Activated CD4-positive, alpha-beta T cell treated with anti-CD3 and anti-CD28 coated beads, Interleukin-2, Interleukin-6, amounts not matched to agents 100 ng/mL and 50 ng/mL, durations not matched to agents 16 hours and 8 hours (primary cell): ENCODE data around the gene PELO.

Experiments
- DNase-seq: peaks from one replicate; pipeline ENCODE4 v3.0.0-alpha.2; 2020

PELO gene

DNA sequence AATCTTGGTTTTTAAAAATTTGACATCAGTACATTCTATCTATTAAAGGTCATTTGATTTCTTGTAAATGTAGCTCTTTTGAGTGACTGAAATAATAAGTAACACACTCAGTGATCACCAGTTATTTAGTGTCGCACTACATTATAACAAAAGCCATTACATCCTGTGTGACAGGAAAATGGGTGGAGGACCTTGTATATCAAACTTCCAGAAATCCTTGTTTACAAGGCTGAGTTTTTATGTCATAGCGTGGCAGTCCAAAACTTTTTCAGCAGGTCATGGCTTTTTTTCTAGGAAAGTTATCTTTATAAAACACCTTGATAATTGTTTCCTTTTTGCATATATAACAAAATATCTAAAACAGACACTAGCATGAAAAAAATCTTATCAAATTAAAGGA, 14.4 kb upstream of the PELO start:
- DNase-seq, result no peak

DNA sequence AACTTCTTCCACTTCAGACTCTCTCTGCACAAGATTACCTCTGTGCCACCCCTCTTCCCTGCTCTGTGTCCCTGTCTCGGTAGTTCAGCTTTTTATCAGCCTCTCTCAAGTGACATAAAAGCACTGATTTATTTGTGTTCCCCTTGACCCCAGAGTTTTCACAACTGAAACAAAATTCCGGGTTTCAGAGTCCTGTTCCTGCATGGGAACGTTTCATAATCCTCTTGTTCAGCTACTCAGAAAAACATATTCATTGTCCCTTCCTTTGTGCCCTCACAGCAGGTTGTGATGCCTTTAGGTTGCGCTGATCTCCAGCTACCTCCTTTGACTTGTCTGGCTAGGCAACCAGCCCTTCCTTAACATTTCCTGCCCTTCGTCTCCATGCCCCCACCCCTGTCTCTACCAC, 13.7 kb upstream of the PELO start:
- DNase-seq, result no peak

DNA sequence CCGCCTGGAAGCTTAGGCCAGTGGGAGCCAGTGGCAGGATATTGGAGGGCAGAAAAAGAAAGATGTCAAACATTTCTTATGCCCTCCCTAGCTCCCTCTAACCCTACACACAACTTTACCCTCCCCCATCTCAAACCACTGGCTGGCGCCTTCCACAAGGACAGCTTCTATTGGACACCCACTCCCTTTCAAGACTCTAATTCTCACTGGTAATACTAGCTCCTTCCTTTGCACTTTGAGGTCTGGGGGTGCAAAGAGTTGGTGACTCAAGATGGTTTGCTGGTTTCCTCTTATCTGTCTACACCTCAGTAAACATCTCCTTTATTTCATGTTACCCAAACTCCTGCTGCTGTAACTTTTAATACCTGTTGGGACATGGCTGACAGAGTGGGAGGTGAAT, 11.6 kb upstream of the PELO start:
- peak; percentile 56 for DNase-seq

DNA sequence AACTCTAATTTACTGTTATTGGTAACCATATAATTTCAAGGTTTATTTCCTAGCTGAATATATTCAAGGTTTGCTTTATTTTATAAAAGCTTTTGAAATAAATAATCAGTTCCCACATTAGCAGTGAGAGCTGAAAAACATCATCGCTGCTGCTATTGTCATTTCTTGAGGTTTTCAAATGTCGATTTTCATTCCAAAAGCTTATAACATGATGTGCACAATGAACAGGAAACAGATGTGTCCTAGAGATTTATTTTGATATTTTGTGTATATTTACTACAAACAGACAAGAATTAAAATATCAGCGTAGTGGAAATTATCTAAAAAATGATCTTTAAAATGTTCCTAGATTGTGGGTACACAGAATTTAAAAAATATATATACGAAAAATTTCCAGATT, 10.5 kb upstream of the PELO start:
- DNase-seq, result no peak

DNA sequence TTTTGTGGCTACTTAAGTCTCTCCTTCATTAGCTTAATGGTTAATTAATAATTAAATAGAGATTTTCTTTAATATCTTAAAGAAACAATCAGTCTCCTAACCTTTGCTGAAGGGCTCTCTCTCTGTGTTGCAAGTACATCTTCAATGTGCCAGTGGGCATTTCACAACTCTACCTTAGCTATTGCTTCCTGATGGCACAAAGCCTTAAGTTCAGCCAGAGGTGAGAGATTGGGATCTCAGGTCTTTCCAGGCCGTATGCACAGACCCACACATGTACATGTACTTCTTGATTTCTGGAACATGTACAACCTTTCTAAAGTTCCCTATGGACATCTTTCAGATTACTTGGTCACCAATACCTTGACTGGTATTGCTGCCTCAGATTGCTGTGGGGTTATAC, 8.9 kb upstream of the PELO start:
- DNase-seq, result no peak

DNA sequence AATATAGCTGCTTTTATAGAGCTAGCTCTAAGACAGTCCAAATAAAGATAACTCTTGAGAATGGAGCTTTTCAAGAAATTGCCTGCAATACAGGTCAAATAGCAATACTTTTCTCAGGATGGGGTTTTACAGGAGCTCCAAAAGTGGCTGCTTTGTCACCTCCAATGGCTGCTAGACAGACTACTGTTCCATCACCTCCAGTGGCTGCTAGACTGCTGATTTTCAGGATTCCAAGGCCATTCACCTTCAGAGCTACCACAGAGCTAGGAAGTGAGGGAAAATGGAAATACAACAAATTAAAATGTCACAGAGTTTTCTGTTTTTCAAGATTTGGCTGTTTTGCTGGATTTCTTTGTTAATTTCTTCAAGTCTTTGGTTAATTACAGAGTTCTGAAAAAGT, 8.5 kb upstream of the PELO start:
- no peak for DNase-seq

DNA sequence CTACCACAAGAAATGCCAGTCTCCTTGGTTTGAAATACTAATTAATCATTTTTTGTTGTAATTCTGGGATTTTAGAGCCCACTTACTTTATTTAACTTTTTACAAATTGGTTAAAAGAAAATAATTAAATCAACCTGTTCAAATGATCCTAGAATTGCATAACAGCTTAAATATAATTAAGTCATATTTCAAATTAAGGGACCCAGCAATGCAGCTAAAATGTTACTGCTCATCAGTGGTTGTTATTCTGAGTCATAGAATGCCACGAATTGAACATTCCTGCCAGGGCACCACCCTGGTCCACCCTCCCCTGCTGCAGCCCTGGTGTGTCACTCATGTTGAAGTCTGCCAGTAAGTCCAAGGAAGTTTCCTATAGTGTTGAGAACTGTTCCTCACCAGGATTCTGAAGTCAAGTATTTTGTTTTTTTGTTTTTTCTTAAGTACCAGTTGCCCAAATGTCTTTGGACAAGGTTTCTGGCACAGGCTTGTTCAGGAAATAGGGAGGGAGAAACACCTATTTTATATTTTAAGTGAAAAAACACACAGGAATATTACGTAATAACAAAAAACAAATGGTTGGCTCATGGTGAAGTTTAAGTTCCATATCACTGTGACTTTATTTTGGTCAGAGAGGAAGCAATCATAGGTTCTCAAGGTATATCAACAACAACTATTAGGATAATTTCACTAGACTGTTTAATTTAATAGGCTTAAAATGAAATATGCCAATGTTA, 4.3 kb upstream of the PELO start:
- DNase-seq, result no peak

DNA sequence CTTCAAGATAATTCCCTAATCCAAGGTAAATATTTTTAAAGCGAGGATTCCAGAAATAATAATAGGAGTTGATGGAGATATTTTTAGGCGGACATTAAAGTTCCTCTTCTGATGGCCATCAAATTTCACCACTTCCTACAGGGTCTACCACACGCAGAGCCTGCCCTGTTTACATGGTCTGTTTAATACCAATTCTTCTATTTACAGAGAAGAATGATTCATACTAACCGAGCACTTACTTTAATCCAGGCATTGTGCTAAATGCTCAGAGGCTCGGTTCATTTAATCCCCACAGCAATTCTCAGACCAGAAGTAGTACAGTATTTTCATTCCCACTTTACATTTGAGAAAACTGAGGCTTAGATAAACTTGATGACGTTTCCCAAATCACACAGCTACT, 3.0 kb upstream of the PELO start:
- no peak for DNase-seq

DNA sequence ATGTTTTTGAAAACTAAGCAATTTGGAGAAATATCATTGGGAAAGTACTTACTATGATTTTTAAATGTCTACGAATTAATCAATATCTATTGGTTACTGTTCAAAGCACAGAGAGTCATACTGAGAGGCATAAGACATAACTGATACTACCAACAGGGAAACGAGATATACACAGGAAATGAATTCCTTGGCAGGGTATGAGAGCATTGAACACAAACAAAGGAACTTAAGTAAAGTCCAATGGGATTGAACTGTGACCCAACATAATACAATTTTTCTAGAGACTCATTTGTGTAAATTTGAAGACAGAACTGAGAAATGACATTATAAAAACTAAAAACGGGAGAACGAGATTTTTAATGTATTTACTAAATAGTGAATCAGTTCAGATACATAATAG, 1.3 kb upstream of the PELO start:
- DNase-seq, result no peak

DNA sequence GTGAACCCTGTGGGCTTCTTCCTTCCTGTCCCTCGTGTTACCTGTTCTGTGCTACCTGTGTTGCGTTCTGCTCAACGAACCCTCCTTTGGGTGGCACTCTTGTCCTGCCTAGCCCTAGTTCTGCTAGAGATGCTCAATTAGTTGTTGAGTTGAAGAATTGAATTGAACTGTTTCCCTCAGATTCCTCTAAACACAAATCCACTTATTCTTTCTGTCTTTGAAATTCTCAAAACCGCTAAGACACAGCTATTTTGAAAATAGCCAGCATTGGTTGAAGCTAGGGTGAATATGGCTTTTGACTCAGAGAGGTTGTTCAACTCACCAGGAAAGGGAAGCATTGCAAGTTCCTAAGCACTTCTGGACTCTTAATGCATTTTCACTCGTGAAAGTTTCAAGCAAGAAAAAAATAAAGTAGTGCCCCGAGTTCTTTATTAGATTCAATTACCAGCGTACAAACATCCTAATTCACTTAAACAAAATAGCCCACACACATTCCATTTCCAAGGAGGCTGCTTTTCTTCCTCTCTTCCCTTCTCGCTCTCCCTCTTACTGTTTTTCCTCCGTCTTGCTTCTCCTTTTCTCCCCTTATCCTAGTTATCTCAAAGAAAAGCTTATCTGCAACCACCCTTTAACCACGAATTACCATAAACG, 642 bp upstream of the PELO start:
- peak; percentile 44 for DNase-seq

DNA sequence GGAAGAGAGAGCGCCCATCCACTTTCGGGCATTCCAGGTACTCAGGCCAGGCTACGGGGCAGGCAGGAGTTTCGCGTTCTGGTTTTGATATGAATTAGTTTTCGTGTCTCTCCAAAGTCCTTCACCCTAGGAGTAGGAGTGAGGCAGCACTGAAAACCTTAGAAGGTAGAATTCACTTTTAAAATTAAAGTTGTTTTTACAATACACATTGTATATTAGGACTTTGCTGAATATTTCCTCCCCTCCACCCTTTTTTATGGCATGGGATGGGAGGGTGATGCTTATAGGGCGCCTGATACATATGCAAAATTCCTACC, 747 bp downstream of the PELO start:
- no peak for DNase-seq

DNA sequence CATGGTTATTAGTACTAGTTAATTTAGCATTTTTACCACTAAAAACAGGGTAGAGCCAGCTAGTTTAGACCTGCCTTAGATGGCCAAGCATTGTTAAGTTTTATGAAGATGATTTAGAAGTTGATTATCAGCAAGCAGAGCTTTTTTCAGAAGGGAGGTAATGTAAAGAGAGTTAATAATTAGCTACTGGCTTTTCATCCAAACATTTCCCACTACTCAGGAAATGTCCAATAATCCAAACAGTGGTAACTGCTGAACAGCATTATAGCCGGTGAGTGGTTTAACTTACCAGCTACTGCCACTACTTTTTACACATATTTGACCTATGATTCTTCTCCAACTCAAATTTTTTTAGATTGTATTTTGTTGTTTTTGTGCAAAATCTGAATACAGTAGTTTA, 1.7 kb downstream of the PELO start:
- DNase-seq, result no peak

DNA sequence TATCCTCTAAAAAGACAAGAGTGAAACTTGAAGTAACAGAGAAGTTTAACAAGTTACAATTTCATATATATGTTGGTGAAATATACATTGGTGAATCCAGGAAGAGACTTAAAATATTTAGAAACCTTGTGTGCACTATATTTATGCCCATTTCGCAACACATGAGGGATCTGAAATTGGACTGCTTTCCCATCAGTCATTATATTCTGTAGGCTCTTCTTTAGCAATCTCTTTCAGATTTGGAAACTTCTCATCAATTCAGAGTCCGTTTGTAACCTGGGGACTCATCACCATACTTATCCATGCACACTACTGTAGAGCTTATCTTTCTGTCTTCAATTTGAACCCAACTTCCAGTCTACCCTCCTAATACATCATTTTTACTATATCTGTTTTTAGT, 2.1 kb downstream of the PELO start:
- DNase-seq, result no peak

DNA sequence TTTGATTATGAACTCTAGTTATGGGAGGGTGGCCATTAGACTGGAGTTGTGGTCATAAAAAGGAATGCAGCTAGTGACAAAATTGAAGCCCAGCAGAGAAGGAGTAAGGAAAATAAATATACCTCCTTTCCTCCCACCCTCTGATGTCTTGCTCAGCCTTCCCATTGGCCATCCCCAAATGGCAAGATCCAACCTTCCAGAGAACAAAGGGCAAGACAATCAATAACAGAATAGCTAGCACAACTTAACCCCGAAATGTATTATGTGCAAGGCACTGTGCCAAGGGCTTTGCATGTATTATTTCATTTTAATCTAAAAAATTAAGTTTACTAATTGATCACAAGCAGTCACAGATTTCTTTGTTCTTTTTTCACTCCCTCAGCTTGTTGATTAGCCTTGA, 3.6 kb downstream of the PELO start:
- DNase-seq, result no peak

DNA sequence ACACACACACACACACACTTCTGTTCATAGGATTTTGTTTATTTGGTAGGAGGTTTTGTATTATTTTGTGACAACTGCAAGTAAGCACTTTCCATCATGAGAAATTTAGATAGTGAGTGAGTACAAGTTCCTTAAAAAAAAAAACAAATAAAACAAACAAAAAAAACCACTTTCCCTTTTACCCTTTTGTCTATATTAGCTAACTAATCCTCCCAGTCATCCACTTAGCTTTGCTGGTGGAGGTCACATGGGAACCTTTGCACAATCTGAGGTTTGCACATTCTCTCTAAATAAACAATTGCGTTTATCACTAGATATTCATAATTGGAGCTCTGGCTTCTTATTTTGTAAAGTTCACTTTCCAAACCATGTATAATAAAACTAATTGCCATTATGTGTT, 6.8 kb downstream of the PELO start:
- DNase-seq, result no peak

DNA sequence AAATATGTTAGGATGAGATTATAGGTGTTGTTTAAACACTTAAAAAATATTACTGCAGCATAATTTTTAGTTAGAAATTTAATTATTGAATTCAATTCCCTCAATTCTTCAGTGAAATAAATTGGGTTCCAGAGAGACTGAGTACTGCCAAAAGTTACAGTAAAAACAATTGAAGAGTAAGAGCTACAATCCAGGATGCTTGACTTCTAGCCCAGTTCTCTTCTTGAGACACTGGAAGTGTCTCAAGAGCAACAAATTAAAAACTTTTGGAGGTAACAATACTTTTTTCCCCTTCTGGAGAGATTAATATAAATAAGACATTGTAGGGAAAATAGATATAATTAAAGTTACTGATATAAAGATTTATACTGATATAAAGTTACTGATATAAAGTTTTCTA, 8.3 kb downstream of the PELO start:
- no peak for DNase-seq

DNA sequence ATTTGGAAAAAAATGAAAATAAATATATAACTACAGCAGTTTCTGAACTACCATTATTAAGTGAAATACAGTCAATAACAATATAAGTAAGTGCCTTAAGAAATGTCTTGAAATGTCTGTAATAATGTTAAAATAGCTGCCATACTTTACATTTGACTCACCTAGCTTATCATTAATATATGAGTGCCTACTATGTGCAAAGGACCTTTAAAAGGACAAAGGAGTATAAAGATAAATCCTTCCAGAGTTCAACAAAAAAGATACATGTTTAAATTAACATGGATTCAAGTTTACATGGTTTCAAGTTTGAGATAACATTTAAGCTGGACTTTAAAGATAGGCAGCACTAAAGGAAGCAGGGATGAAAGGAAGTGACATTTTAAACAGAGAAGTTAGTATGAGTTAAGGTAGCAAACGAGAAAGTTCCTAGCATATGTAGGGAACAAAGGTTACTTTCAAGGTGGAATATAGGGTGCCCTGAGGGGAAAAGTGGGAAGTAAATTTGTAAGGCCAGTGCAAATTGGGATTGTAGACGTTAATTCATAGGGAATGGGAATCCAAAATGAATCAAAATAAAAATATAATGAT, 8.9 kb downstream of the PELO start:
- DNase-seq, result no peak

DNA sequence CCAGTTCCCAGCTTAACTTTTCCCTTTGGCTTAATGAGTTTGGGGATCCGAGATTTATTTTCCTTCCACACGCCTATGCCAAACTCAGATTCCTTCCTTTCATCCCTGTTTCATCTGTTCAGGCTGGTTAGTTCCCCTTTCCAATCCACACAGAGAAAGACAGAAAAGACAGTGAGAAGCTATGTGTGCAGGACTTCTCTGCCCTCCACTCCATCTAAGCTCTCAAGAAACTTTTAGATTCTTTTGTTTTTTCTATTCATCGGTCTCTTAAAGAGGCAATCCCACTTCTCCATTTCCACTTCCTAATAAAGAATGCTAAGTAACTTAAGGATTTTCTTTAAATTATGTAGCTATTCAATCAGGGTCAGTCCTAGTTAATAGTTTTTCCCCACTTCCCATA, 11.2 kb downstream of the PELO start:
- DNase-seq, result no peak

DNA sequence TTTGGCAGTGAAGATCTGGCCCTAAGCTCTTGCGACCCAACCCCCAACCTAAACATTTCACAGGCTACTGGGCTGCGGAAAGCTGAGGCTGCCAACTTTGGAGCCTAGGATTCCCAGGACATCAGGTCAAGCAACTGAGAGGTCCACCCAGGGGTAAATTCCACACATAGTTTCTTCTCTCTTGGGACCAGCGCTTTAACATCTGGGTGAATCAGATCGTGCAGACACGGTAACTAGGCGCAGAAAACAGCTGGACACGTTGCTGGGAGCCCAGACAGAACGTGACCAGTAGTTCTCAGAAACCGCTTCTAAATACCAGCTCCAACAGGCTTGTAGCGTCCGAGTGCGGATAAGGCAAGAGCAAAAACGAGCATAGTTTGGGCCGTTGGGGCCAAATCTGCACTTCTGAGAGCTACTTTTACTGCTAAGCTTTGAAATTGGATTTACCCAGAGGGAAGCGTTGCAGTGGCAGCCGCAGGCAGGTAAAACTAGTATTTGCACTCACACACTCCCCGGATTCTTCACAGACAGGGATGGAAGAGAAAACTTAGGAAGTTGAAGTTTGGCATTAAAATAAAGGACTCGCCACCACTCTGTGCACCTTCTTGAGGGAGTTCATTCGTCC, 11.8 kb downstream of the PELO start:
- peak; percentile 34 for DNase-seq

DNA sequence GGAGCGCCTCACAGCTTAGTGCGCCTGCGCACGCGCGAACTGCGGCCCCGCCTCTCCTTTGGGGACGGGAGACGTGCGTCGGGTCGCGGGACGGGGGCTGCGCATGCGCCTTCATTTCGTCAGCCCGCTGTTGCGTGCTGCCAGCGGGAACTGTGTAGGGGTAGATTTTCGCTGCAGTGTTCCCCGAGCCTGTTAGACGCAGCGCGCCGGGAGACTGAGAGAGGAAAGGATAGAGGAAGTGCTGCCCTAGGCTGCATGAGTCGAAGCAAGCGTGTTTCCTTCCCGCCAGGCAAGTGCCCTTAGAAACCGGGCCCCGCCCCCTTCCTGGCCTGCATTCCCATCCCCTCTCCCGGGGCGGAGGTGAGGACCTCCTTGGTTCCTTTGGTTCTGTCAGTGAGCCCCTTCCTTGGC, 12.3 kb downstream of the PELO start:
- DNase-seq, result peak; percentile 97

DNA sequence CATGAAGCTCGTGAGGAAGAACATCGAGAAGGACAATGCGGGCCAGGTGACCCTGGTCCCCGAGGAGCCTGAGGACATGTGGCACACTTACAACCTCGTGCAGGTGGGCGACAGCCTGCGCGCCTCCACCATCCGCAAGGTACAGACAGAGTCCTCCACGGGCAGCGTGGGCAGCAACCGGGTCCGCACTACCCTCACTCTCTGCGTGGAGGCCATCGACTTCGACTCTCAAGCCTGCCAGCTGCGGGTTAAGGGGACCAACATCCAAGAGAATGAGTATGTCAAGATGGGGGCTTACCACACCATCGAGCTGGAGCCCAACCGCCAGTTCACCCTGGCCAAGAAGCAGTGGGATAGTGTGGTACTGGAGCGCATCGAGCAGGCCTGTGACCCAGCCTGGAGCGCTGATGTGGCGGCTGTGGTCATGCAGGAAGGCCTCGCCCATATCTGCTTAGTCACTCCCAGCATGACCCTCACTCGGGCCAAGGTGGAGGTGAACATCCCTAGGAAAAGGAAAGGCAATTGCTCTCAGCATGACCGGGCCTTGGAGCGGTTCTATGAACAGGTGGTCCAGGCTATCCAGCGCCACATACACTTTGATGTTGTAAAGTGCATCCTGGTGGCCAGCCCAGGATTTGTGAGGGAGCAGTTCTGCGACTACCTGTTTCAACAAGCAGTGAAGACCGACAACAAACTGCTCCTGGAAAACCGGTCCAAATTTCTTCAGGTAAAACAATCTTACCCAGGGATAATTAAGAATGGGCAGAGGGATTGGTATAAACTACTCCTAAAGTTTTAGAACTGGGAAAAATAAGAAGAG, 12.9 kb downstream of the PELO start:
- DNase-seq, result peak; percentile 79

DNA sequence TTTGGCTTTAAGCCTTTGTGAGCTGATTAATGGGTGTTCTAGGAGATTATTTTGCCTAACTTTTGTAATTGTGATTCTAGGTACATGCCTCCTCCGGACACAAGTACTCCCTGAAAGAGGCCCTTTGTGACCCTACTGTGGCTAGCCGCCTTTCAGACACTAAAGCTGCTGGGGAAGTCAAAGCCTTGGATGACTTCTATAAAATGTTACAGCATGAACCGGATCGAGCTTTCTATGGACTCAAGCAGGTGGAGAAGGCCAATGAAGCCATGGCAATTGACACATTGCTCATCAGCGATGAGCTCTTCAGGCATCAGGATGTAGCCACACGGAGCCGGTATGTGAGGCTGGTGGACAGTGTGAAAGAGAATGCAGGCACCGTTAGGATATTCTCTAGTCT, 13.6 kb downstream of the PELO start:
- DNase-seq, result no peak

DNA sequence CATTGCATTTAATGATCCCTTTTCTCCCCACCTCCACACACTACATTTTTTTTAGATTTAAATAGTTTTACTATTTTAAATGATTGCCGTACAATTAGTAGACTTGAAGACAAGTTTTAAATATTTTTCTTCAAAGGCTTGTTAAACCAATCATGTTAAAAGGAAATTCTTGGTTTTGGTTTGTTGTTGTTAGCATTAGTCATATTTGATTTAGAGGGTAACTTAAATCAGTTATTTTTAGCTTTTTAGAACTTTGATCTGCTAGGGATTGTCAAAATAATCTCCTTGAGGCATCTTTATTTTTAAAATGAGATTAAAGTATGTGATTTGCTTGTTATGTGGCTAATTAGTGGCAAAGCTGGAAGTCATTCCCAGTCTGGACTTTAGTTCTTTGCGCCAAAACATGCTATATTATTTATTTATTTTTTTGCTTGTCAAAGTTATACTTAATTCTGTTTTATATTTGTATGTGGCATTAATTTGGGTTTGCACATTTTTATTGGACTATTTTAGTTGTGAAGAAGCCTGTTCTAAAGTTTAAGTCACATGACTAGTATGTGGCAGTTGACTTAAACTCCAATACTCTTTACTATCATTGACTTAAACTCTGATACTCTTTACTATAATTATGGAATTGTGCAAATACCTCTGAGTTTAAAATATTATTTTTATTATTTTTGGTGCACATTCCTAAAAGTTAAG, 14.7 kb downstream of the PELO start:
- DNase-seq, result no peak
